Measurements from ENCODE around the gene WDR47. TPM values are rescaled to one million over a fixed set of nuclear protein-coding genes. Genes with fewer than 3 reads are reported as not detected.
A peak's percentile ranks its signal among the peaks of the same experiment; 100 is the strongest.

Gene WDR47
- total RNA-seq, 4 donors from 2014 or later = 13.9 to 18.8 (median 17.5) TPM

DNA sequence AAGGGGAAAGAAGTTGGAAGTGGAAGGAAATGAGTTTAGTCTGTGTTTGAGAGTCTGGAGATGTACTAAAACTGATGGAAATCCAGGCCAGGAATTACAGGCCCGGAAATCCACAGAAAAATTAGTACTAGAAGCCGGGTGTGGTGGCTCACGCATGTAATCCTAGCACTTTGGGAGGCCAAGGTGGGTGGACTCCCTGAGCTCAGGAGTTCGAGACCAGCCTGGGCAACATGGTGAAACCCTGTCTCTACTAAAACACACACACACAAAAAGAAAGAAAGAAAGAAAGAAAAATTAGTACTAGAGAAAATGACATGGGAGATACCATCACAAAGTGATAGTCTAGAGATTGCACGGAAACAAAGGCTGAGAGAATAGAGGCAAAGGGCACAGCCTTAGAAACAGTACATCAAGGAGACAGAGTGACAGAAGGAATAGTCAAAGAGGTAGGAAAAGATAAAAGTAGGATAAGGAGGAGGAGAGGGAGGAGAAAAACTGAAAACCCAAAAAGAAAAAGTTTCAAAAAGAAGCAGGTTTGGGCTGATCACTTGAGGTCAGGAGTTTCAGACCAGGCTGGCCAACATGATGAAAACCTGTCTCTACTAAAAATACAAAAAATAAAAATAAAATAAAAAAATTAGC is 38.7 kb upstream of the WDR47 start:
- H3K4me1 ChIP-seq = peaks cover 0 to 6% of the 10 kb centered on the region in 2 donors
- DNase-seq (no peak), ATAC-seq (no peak)
- H3K36me3 ChIP-seq = no peaks in the 10 kb centered on the region
- H3K27ac ChIP-seq = peak overlapping the region; percentile 53 to 76 (median 68)
- no peaks in the 10 kb centered on the region for H3K27me3 ChIP-seq
- H3K4me3 ChIP-seq = peak overlapping the region in 1 of 4 donors; percentile 16
- intact Hi-C loops (cut with DNase I; ENCODE audit: low total_unique reads) = no loop called here
- TF ChIP-seq, protein P1, sequence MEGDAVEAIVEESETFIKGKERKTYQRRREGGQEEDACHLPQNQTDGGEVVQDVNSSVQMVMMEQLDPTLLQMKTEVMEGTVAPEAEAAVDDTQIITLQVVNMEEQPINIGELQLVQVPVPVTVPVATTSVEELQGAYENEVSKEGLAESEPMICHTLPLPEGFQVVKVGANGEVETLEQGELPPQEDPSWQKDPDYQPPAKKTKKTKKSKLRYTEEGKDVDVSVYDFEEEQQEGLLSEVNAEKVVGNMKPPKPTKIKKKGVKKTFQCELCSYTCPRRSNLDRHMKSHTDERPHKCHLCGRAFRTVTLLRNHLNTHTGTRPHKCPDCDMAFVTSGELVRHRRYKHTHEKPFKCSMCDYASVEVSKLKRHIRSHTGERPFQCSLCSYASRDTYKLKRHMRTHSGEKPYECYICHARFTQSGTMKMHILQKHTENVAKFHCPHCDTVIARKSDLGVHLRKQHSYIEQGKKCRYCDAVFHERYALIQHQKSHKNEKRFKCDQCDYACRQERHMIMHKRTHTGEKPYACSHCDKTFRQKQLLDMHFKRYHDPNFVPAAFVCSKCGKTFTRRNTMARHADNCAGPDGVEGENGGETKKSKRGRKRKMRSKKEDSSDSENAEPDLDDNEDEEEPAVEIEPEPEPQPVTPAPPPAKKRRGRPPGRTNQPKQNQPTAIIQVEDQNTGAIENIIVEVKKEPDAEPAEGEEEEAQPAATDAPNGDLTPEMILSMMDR (IDR thresholded peaks at IDR 0.05 in 4 of 5, conservative IDR thresholded peaks at IDR 0.05 in 1 of 5) = no peak
- TF ChIP-seq POLR2A (IDR thresholded peaks at IDR 0.05) = no peak
- H3K9me3 ChIP-seq = no peaks in the 10 kb centered on the region
- in situ Hi-C loops (cut with MboI; ENCODE audit: low sequenced_read_pairs in 4 of 4) = no loop called here

DNA sequence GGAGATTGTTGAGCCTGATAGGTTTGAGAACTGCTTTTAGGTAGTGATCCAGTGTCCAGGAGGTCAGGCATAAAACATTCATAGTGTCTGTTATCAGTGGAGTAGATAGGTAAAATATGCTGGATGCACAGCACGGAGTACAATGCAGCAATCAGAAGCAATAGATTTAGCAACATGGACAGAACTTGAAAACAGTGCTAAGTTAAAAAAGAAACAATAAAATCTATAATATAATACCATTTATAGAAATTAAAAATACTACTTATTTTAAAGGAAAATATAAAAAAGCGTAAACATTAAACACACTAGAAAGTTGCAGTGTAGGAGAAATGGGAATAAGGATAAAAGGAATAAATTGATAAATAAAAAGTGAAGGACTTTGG is 37.3 kb upstream of the WDR47 start:
- H3K27me3 ChIP-seq = no peaks in the 10 kb centered on the region
- intact Hi-C loops (cut with DNase I; ENCODE audit: low total_unique reads) = no loop called here
- peak overlapping the region; percentile 53 to 76 (median 68) for H3K27ac ChIP-seq
- peaks cover 10 to 14% of the 10 kb centered on the region in 2 donors for H3K4me1 ChIP-seq
- no peaks in the 10 kb centered on the region for H3K9me3 ChIP-seq
- in situ Hi-C loops (cut with MboI; ENCODE audit: low sequenced_read_pairs in 4 of 4) = no loop called here
- DNase-seq (no peak), ATAC-seq (no peak)
- TF ChIP-seq, protein P1 (IDR thresholded peaks at IDR 0.05 in 4 of 5, conservative IDR thresholded peaks at IDR 0.05 in 1 of 5) = no peak
- TF ChIP-seq POLR2A (IDR thresholded peaks at IDR 0.05) = no peak
- H3K4me3 ChIP-seq = peak overlapping the region in 1 of 4 donors; percentile 16
- H3K36me3 ChIP-seq = no peaks in the 10 kb centered on the region

DNA sequence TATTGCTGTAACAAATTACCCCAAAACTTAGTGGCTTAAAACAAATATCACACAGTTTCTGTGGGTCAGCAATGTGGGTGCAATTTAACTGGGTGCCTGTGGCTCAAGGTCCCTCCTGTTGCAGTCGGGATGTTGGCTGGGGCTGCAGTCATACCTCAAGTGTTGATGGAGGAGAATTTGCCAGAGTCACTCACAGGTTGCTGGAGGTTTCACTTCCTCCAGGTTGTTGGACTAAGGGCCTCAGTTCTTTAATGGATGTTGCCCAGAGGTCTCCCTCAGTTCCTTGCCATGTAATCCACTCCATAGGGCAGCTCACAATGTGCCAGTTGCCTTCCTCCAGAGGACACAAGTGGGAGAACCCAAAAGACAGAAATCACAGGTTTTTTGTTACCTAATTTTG is 36.4 kb upstream of the WDR47 start:
- TF ChIP-seq, protein P1 (IDR thresholded peaks at IDR 0.05 in 4 of 5, conservative IDR thresholded peaks at IDR 0.05 in 1 of 5) = no peak
- TF ChIP-seq POLR2A (IDR thresholded peaks at IDR 0.05) = no peak
- Histone ChIP-seq H3K9me3 (no peaks in the 10 kb centered on the region), H3K27ac (no peak overlapping the region), H3K4me3 (no peak overlapping the region), H3K27me3 (no peaks in the 10 kb centered on the region), H3K36me3 (no peaks in the 10 kb centered on the region), H3K4me1 (peaks cover 10 to 14% of the 10 kb centered on the region in 2 donors)
- in situ Hi-C loops (cut with MboI; ENCODE audit: low sequenced_read_pairs in 4 of 4) (no loop called here), intact Hi-C loops (cut with DNase I; ENCODE audit: low total_unique reads) (no loop called here)
- DNase-seq (no peak), ATAC-seq (no peak)

DNA sequence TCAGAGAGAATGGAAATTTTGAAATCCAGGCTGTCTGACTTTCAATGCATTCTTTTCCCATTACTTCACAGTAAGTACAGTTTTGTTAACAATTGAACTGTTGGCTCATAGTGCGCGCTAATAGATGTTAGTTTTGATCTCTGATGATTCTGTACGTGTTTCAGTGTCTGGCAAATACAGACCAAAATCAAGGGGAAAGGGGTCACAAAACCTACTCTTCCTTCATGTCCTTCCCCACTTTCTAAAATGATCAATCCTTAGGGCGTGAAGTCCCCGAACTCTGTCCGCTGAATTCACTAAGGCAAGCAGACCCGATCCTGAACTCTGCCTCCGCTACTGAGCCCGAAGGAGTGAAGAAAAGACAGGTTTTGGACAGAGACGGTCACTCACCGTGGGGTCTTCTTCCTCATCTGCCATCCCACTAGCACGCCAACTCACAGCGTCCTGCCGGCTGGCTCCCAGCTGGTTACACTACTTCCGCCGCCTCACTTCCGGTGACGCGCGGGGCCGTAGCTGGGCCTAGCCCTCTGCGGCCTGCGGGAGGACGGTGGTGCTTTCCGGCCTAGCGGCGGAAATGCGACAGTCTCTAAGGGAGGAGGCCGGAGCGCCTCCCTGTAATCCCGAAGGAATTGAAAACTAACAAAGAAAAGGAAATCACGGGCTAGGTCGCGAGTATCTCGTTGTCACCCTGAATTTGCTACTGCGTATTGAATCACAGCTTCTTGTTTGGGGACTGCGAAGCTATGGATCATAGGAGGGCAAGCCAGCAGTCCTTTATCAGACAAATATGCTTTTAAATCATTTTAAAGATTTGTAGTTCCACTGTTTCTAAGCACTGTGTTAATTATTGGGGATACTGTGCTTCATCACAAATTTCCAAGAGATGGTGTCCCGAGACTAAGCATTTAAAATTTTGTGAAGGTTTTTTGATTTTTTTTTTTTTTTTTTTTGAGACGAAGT is 33.9 kb upstream of the WDR47 start, which contains the start of gene TAF13:
Gene TAF13 (minus strand): TSS at position 473 of the 960 bp plus-strand sequence. CDS start 56 bp downstream, at position 417.
- intact Hi-C loops (cut with DNase I; ENCODE audit: low total_unique reads) (loop anchor here (1.0 kb wide), 2 partner anchors 24 to 34 kb away; partner anchors contain the start of gene WDR47), in situ Hi-C loops (cut with MboI; ENCODE audit: low sequenced_read_pairs in 4 of 4) (no loop called here)
- Histone ChIP-seq H3K27me3 (no peaks in the 10 kb centered on the region), H3K4me3 (peak within 1 kb of the TSS; percentile 77 to 79 (median 78)), H3K9me3 (no peaks in the 10 kb centered on the region), H3K4me1 (peaks cover 10 to 14% of the 10 kb centered on the region in 2 donors), H3K36me3 (no peaks in the 10 kb centered on the region), H3K27ac (peak within 1 kb of the TSS; percentile 87 to 97 (median 96))
- TF ChIP-seq, protein P1 (IDR thresholded peaks at IDR 0.05 in 4 of 5, conservative IDR thresholded peaks at IDR 0.05 in 1 of 5) = peak; percentile 40 to 65 (median 56)
- peak; percentile 88 to 89 for TF ChIP-seq POLR2A (IDR thresholded peaks at IDR 0.05)
- ATAC-seq (peak; percentile 98), DNase-seq (peak; percentile 85 to 92)
